H1 (cell line): ENCODE measurements around the gene MARS2. TPM values are rescaled to one million over a fixed set of nuclear protein-coding genes. Genes with fewer than 3 reads are reported as not detected.

Source experiments
- CTCF ChIA-PET: fragments of 300-600 bp; sonication (Branson Sonifier 250); formaldehyde crosslinking; loops from one replicate; lab custom pipeline; 2021; ENCODE audit not compliant: partially characterized antibody; lab: Charles Lee
- POLR2A ChIA-PET: fragments of 300-600 bp; sonication (Branson Sonifier 250); formaldehyde crosslinking; loops from one replicate; lab custom pipeline; 2021; ENCODE audit warnings: inconsistent platforms; ENCODE audit not compliant: partially characterized antibody; lab: Charles Lee
- DNase-seq, 2 experiments: peaks; one replicate each; pipeline versions ENCODE4 v3.0.0 to v3.0.0-alpha.2; 2010 to 2022; ENCODE audit warnings: low spot score in 2 of 2, low read depth in 1 of 2, mixed read lengths in 1 of 2
- FAIRE-seq: peaks from 2 replicates; lab custom pipeline; 2011; peaks lifted over from hg19 to GRCh38; lab: Jason Lieb, UNC
- H2AFZ ChIP-seq: 2 replicates; pipeline ENCODE4 v1.8.1; 2012; ENCODE audit warnings: low read length, inconsistent platforms
- H2AK5ac ChIP-seq: 2 replicates; pipeline ENCODE4 v1.6.1; 2013; ENCODE audit warnings: low read depth, low read length
- H2BK120ac ChIP-seq: replicated peaks from 2 replicates; pipeline ENCODE3; 2013; ENCODE audit warnings: low read depth, low read length, inconsistent platforms
- H2BK12ac ChIP-seq: 2 replicates; pipeline ENCODE4 v1.6.1; 2013; ENCODE audit warnings: low read depth, low read length
- H2BK15ac ChIP-seq: 2 replicates; pipeline ENCODE4 v1.6.1; 2013; ENCODE audit warnings: low read length
- H2BK20ac ChIP-seq: 2 replicates; pipeline ENCODE4 v1.6.1; 2013; ENCODE audit warnings: low read length
- H2BK5ac ChIP-seq: 2 replicates; pipeline ENCODE4 v1.6.1; 2013; ENCODE audit warnings: low read depth, low read length
- H3K14ac ChIP-seq: 2 replicates; pipeline ENCODE4 v1.6.1; 2013; ENCODE audit warnings: inconsistent platforms; ENCODE audit not compliant: insufficient read length
- H3K18ac ChIP-seq: 2 replicates; pipeline ENCODE4 v1.6.1; 2013; ENCODE audit warnings: low read length; ENCODE audit errors: extremely low read depth
- H3K23ac ChIP-seq: 2 replicates; pipeline ENCODE4 v1.6.1; 2013; ENCODE audit warnings: inconsistent platforms; ENCODE audit not compliant: insufficient read length
- H3K23me2 ChIP-seq: 2 replicates; pipeline ENCODE4 v1.6.1; 2013; ENCODE audit warnings: low read depth, low read length
- H3K27ac ChIP-seq: 2 replicates; pipeline ENCODE4 v1.6.1; 2011; ENCODE audit warnings: low read depth, low read length, inconsistent platforms
- H3K27me3 ChIP-seq, 4 experiments: replicated peaks in 1 of 4; 1 replicate in 1 of 4; 2 replicates in 3 of 4; pipeline versions ENCODE4 v1.6.1 to v1.8.1; 2011 to 2013; ENCODE audit warnings: low read length in 3 of 4, mild to moderate bottlenecking in 3 of 4, inconsistent platforms in 2 of 4, mixed read lengths in 2 of 4, moderate library complexity in 1 of 4; ENCODE audit not compliant: control insufficient read depth in 3 of 4, insufficient read depth in 3 of 4; ENCODE audit errors: extremely low read depth in 1 of 4
- H3K36me3 ChIP-seq, 4 experiments: 2 replicates each; pipeline versions ENCODE4 v1.6.1 to v1.8.1; 2011 to 2013; ENCODE audit warnings: mild to moderate bottlenecking in 4 of 4, low read length in 3 of 4, moderate library complexity in 2 of 4, control low read depth in 1 of 4, inconsistent platforms in 1 of 4; ENCODE audit not compliant: insufficient read depth in 4 of 4, control insufficient read depth in 2 of 4
- H3K4ac ChIP-seq: replicated peaks from 2 replicates; pipeline ENCODE3; 2013; ENCODE audit warnings: low read length, low read depth, mixed read lengths, inconsistent platforms; ENCODE audit not compliant: insufficient read length
- H3K4me1 ChIP-seq, 4 experiments: replicated peaks in 1 of 4; 1 replicate in 1 of 4; 2 replicates in 3 of 4; pipeline versions ENCODE4 v1.6.1 to v1.8.1; 2011 to 2013; ENCODE audit warnings: low read length in 3 of 4, inconsistent platforms in 2 of 4, mixed read lengths in 1 of 4; ENCODE audit not compliant: insufficient read depth in 4 of 4, control insufficient read depth in 3 of 4
- H3K4me2 ChIP-seq, 2 experiments: 2 replicates each; pipeline versions ENCODE4 v1.6.1 to v1.8.1; 2011 to 2013; ENCODE audit warnings: low read depth in 2 of 2, low read length in 2 of 2, control low read depth in 1 of 2, inconsistent platforms in 1 of 2, mild to moderate bottlenecking in 1 of 2; ENCODE audit not compliant: insufficient read depth in 1 of 2
- H3K4me3 ChIP-seq, 4 experiments: fragments of 200-600, 300-600 bp in 1 of 4; sonication (generic), shearing (Covaris generic), sonication (Bioruptor Twin) in 1 of 4; 2 replicates each; pipeline versions ENCODE4 v1.5.1 to v1.8.1; 2011 to 2016; ENCODE audit warnings: low read length in 4 of 4, low read depth in 3 of 4, control low read depth in 2 of 4, inconsistent platforms in 2 of 4, mild to moderate bottlenecking in 2 of 4, mixed read lengths in 1 of 4, moderate library complexity in 1 of 4; ENCODE audit not compliant: insufficient read depth in 2 of 4; ENCODE audit errors: extremely low read depth in 1 of 4
- H3K56ac ChIP-seq: replicated peaks from 2 replicates; pipeline ENCODE3; 2013; ENCODE audit warnings: low read depth, mild to moderate bottlenecking, mixed read lengths, low read length, inconsistent platforms; ENCODE audit not compliant: insufficient read length
- H3K79me1 ChIP-seq: 2 replicates; pipeline ENCODE4 v1.6.1; 2013; ENCODE audit warnings: low read depth, low read length, control low read depth
- H3K79me2 ChIP-seq, 2 experiments: 2 replicates each; pipeline versions ENCODE4 v1.6.1 to v1.8.1; 2012 to 2013; ENCODE audit warnings: low read length in 2 of 2, mild to moderate bottlenecking in 2 of 2, inconsistent platforms in 1 of 2; ENCODE audit not compliant: insufficient read depth in 2 of 2, control insufficient read depth in 1 of 2
- H3K9ac ChIP-seq, 4 experiments: replicated peaks in 1 of 4; 1 replicate in 1 of 4; 2 replicates in 3 of 4; pipeline versions ENCODE4 v1.6.1 to v1.8.1; 2011 to 2013; ENCODE audit warnings: low read depth in 3 of 4, low read length in 3 of 4, control low read depth in 2 of 4, mild to moderate bottlenecking in 2 of 4, moderate library complexity in 2 of 4, inconsistent platforms in 1 of 4; ENCODE audit errors: extremely low read depth in 1 of 4
- H3K9me3 ChIP-seq, 2 experiments: 2 replicates each; pipeline versions ENCODE4 v1.6.1 to v1.8.1; 2012 to 2013; ENCODE audit warnings: mild to moderate bottlenecking in 2 of 2, moderate library complexity in 2 of 2, control low read depth in 1 of 2, inconsistent platforms in 1 of 2, low read depth in 1 of 2, low read length in 1 of 2, mixed read lengths in 1 of 2; ENCODE audit not compliant: insufficient read depth in 2 of 2
- H4K20me1 ChIP-seq, 2 experiments: replicated peaks in 1 of 2; 2 replicates each; pipeline versions ENCODE3 to v1.8.1; 2011 to 2013; ENCODE audit warnings: inconsistent platforms in 2 of 2, low read length in 2 of 2, mild to moderate bottlenecking in 1 of 2; ENCODE audit not compliant: insufficient read depth in 2 of 2, control insufficient read depth in 1 of 2
- H4K5ac ChIP-seq: 2 replicates; pipeline ENCODE4 v1.6.1; 2013; ENCODE audit warnings: low read length, low read depth, mixed read lengths, inconsistent platforms; ENCODE audit not compliant: insufficient read length
- H4K8ac ChIP-seq: 2 replicates; pipeline ENCODE4 v1.8.0; 2013; ENCODE audit warnings: mild to moderate bottlenecking, moderate library complexity, low read length, inconsistent platforms; ENCODE audit not compliant: insufficient read depth; ENCODE audit errors: extremely low read depth
- H4K91ac ChIP-seq: replicated peaks from 2 replicates; pipeline ENCODE3; 2013; ENCODE audit warnings: low read length, mixed read lengths, inconsistent platforms; ENCODE audit not compliant: insufficient read length
- BCL11A ChIP-seq, 2 experiments: IDR thresholded peaks; one replicate each; pipeline ENCODE4 v1.6.1; 2011; ENCODE audit warnings: low read depth in 2 of 2, low read length in 2 of 2, mild to moderate bottlenecking in 2 of 2
- CBX5 ChIP-seq: fragments of 300-800, 300-1000 bp; sonication (generic); IDR thresholded peaks from 2 replicates; pipeline ENCODE4 v1.7.1; 2016; ENCODE audit warnings: antibody characterized with exemption, low read length, low read depth
- EGR1 ChIP-seq: IDR thresholded peaks from 2 replicates; pipeline ENCODE4 v1.6.1; 2011; ENCODE audit warnings: low read depth, low read length, borderline replicate concordance
- EZH2 ChIP-seq: fragments of 200-600 bp; sonication (generic); IDR thresholded peaks from 2 replicates; pipeline ENCODE4 v1.7.1; 2012; ENCODE audit warnings: low read depth, mild to moderate bottlenecking, moderate library complexity, low read length, inconsistent platforms; ENCODE audit not compliant: severe bottlenecking
- GABPA ChIP-seq: IDR thresholded peaks from 2 replicates; pipeline ENCODE4 v1.6.1; 2011; ENCODE audit warnings: mild to moderate bottlenecking, low read length, moderate library complexity, borderline replicate concordance; ENCODE audit not compliant: insufficient read depth
- HDAC2 ChIP-seq, 2 experiments: fragments of 300-600 bp in 1 of 2; sonication (generic) in 1 of 2; IDR thresholded peaks; 2 replicates each; pipeline ENCODE4 v1.6.1; 2011 to 2012; ENCODE audit warnings: low read depth in 2 of 2, low read length in 2 of 2, mild to moderate bottlenecking in 2 of 2, moderate library complexity in 2 of 2, borderline replicate concordance in 1 of 2, inconsistent platforms in 1 of 2
- JUN ChIP-seq: IDR thresholded peaks from 2 replicates; pipeline ENCODE4 v1.6.1; 2011; ENCODE audit warnings: low read depth, mild to moderate bottlenecking, improper control_type of control experiment, low read length
- MAFK ChIP-seq: IDR thresholded peaks from 2 replicates; pipeline ENCODE4 v1.6.1; 2012; ENCODE audit warnings: low read depth, mild to moderate bottlenecking, improper control_type of control experiment, low read length
- POLR2A ChIP-seq, 2 experiments: IDR thresholded peaks; 1 replicate in 1 of 2; 2 replicates in 1 of 2; pipeline ENCODE4 v1.6.1; 2011; ENCODE audit warnings: low read depth in 2 of 2, low read length in 2 of 2, mild to moderate bottlenecking in 2 of 2; ENCODE audit errors: control extremely low read depth in 1 of 2
- RXRA ChIP-seq: IDR thresholded peaks from 2 replicates; pipeline ENCODE4 v1.6.1; 2011; ENCODE audit warnings: low read depth, mild to moderate bottlenecking, low read length, moderate library complexity; ENCODE audit not compliant: insufficient read depth
- SP1 ChIP-seq: IDR thresholded peaks from 2 replicates; pipeline ENCODE4 v1.6.1; 2011; ENCODE audit warnings: low read depth, low read length
- SUZ12 ChIP-seq: fragments of 200-600 bp; sonication (generic); IDR thresholded peaks from 2 replicates; pipeline ENCODE4 v1.6.1; 2012; ENCODE audit warnings: mild to moderate bottlenecking, inconsistent platforms, low read length, moderate library complexity, mixed read lengths
- TBP ChIP-seq: IDR thresholded peaks from 2 replicates; pipeline ENCODE4 v1.6.1; 2011; ENCODE audit warnings: low read depth, low read length, improper control_type of control experiment
- YY1 ChIP-seq: IDR thresholded peaks from 2 replicates; pipeline ENCODE4 v1.6.1; 2011; ENCODE audit warnings: low read depth, mild to moderate bottlenecking, low read length
- polyA plus RNA-seq, 7 experiments: library from polyadenylated mRNA; depleted of rRNA in 3 of 7; stranded (reverse) in 5 of 7; unstranded in 2 of 7; fragments of >200 nt in 5 of 7; fragments of 200-250 nt in 2 of 7; gene quantifications; 1 replicate in 5 of 7; 2 replicates in 1 of 7; 4 replicates in 1 of 7; pipeline versions ENCODE4 v1.2.1 to v1.2.3, GENCODE V29; 2011 to 2013; ENCODE audit warnings: missing spikeins in 2 of 7, mixed read lengths in 2 of 7
- total RNA-seq: library from RNA; stranded (reverse); fragmentation: NEBNext Ultra II Directional; extraction: Animal tissue kit (Norgen Biotek cat#: 25700); gene quantifications from 2 replicates; pipeline ENCODE4 v1.2.1, GENCODE V29; 2021
- TF ChIP-seq, protein P1 (sequence below): IDR thresholded peaks from 2 replicates; pipeline ENCODE4 v1.6.1; 2012; ENCODE audit warnings: inconsistent platforms

MARS2 gene
- total and polyA plus RNA-seq, 2 of the 8 experiments (the other 6 are each of a cell fraction or from before 2014, with no cell fraction given): 15.7 to 27.2 TPM

DNA sequence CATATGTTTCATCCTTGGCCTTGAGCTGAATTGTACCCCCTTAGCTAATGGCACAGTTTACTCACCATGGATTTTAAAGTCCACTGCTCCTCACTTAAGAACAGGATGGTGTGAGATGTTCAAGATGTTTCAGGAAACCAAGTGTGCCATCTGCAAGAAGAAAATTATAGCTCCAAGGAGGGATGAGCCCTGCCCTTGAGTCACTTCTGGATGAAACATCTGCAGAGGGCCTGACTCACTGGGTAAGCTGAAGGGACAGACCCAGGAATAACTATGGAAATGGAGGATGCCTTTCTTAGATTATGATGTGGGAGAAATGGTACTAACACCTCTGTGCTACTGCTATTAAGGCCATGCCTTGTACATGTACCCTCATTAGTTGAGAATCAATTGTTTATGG is 6.4 kb downstream of the MARS2 start:
- H2BK15ac ChIP-seq: no peak overlapping the region
- no peak overlapping the region for H4K5ac ChIP-seq
- H4K20me1 ChIP-seq: peaks cover 8 to 21% of the 10 kb centered on the region in 2 experiments
- peaks cover 15 to 52% of the 10 kb centered on the region in 2 experiments for H3K79me2 ChIP-seq
- no peak overlapping the region for H3K9ac ChIP-seq
- no peak overlapping the region for H2BK120ac ChIP-seq
- H3K36me3 ChIP-seq: peaks cover 3 to 21% (median 5%) of the 10 kb centered on the region in 4 experiments; a peak in 5 of 8 replicates
- no peak overlapping the region for H2BK12ac ChIP-seq
- FAIRE-seq (no peak), DNase-seq (no peak)
- peaks cover 0 to 6% (median 4%) of the 10 kb centered on the region in 4 experiments; a peak in 4 of 7 replicates for H3K4me1 ChIP-seq
- H3K4me3 ChIP-seq: no peak overlapping the region
- ChIA-PET POLR2A (interaction anchor here (0.6 to 0.9 kb wide), 2 partner anchors 10 to 363 kb away, joined by 3 to 4 read pairs; no protein-coding TSS in a partner anchor), CTCF (interaction anchor here (0.8 to 1.1 kb wide), 2 partner anchors 67 to 69 kb away, joined by 3 read pairs; no protein-coding TSS in a partner anchor)
- no peak overlapping the region for H3K23ac ChIP-seq
- H2AK5ac ChIP-seq: no peak overlapping the region
- H3K27me3 ChIP-seq: peaks cover 0 to 1% (median 0%) of the 10 kb centered on the region in 4 experiments; a peak in 1 of 7 replicates
- no peak overlapping the region for H4K8ac ChIP-seq
- H2BK20ac ChIP-seq: no peak overlapping the region
- H3K4me2 ChIP-seq: no peak overlapping the region
- H3K9me3 ChIP-seq: no peaks in the 10 kb centered on the region
- H3K79me1 ChIP-seq: peaks cover 5% of the 10 kb centered on the region
- no peak overlapping the region for H2AFZ ChIP-seq
- H3K18ac ChIP-seq: no peak overlapping the region
- no peak overlapping the region for H3K27ac ChIP-seq
- no peak overlapping the region for H3K56ac ChIP-seq
- no peak overlapping the region for H2BK5ac ChIP-seq
- no peak overlapping the region for H3K14ac ChIP-seq
- H3K4ac ChIP-seq: no peak overlapping the region
- no peak overlapping the region for H4K91ac ChIP-seq
- H3K23me2 ChIP-seq: peaks cover 7% of the 10 kb centered on the region
- TF ChIP-seq TBP (no peak), BCL11A (IDR thresholded peaks at IDR 0.05; ENCODE audit: low read depth in 2 of 2, low read length in 2 of 2) (no peak), EZH2 (no peak), HDAC2 (IDR thresholded peaks at IDR 0.05; ENCODE audit: borderline replicate concordance in 1 of 2, low read depth in 2 of 2, low read length in 2 of 2) (no peak), CBX5 (no peak), GABPA (no peak), POLR2A (IDR thresholded peaks at IDR 0.05; ENCODE audit: control extremely low read depth in 1 of 2, low read depth in 2 of 2, low read length in 2 of 2) (no peak), RXRA (no peak), SP1 (no peak), SUZ12 (no peak), JUN (no peak), EGR1 (no peak), MAFK (no peak), YY1 (no peak)
- TF ChIP-seq, protein P1, sequence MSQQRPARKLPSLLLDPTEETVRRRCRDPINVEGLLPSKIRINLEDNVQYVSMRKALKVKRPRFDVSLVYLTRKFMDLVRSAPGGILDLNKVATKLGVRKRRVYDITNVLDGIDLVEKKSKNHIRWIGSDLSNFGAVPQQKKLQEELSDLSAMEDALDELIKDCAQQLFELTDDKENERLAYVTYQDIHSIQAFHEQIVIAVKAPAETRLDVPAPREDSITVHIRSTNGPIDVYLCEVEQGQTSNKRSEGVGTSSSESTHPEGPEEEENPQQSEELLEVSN: no peak
